Cortex of kidney (tissue), 1 donor: Measurements from ENCODE around the gene SHISAL1.
"Not testable (repeated sequence)": the region's sequence is repeated elsewhere in the genome, so short reads cannot be mapped to it uniquely, and the experiment has no call there.

Experiments used
- DNase-seq: peaks from one replicate; lab custom pipeline; 2025; lab: John Stamatoyannopoulos, UW

Gene SHISAL1

GRCh38 chr22:44234372-44234771 is 78.4 kb downstream of the SHISAL1 start:
- not testable (repeated sequence) for DNase-seq

- DNase-seq, result no peak
These were observed 81.5 kb downstream of the SHISAL1 start for GRCh38 chr22:44231233-44231632.

- DNase-seq, result no peak
These were observed 82.9 kb downstream of the SHISAL1 start for GRCh38 chr22:44229809-44230208.

GRCh38 chr22:44229331-44229730 is 83.4 kb downstream of the SHISAL1 start:
- no peak for DNase-seq

DNA sequence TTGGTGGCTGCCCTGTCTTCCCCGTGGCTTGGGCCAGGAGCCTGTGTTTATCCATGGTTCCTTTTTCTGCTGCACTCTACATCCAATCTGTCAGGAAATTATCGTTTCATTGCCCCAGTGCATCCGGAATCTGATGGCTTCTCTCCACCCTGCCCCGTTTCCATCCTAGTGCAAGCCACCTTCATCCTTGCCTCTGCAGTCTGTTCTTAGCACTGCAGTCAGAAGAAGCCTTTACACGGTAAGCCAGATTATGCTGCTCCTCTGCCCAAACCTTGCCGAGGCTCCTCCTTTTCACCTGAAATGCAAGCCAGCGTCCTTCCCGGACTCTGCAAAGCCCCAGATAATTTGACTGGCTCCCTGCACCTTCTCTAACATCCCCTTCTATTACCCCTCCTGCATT is 86.9 kb downstream of the SHISAL1 start:
- no peak for DNase-seq

DNA sequence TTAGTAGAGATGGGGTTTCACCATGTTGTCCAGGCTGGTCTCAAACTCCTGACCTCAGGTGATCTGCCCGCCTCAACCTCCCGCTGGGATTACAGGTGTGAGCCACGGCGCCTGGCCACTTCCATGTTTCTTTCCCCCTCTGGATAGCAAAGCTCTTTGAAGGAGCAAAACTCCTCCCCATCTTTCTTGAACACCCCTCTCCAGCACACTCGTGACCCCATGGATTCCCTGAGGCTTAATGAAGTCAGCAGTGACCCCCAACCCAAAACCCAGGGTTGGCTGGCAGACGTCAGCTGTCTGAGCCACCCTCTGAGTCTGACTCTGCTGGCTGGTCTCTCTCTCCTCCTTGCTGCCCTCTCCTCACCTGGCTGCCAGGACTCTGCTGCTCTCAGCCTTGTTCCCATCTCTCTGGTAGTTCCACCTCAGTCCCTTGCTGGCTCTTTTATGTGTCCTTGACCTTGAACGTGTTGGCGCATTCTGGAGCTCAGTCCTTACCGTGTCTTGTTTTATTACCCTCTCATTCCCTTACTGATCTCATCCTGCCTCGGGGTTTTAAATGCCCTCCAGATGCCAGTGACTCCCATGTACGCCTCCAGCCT is 87.6 kb downstream of the SHISAL1 start:
- no peak for DNase-seq

GRCh38 chr22:44224166-44224565 is 88.6 kb downstream of the SHISAL1 start:
- no peak for DNase-seq

- no peak for DNase-seq
These were observed 90.9 kb downstream of the SHISAL1 start for GRCh38 chr22:44221710-44222475.

GRCh38 chr22:44220727-44221680 is 91.7 kb downstream of the SHISAL1 start:
- no peak for DNase-seq

GRCh38 chr22:44219101-44219870 is 93.5 kb downstream of the SHISAL1 start:
- DNase-seq, result no peak

- DNase-seq, result no peak
These were observed 94.7 kb downstream of the SHISAL1 start for GRCh38 chr22:44218071-44218470.

DNA sequence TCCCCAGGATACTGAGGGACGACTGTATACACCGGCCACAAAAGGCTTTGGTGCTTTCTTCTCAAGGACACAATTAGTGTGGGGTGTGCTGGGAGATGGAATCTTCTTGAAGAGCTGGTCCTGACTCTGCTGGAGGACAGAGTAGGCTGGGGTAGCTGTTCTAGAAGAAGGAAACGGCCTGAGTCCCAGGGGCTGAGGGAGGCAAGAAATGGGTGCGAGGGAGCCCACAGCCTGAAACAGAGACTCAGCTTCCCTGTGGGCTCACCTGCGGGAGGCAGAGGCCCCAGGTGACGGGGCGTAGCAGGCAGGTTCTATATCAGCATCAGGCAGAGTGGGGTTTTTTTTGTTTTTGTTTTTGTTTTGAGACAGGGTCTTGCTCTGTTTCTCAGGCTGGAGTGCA is 95.4 kb downstream of the SHISAL1 start:
- DNase-seq, result no peak

DNA sequence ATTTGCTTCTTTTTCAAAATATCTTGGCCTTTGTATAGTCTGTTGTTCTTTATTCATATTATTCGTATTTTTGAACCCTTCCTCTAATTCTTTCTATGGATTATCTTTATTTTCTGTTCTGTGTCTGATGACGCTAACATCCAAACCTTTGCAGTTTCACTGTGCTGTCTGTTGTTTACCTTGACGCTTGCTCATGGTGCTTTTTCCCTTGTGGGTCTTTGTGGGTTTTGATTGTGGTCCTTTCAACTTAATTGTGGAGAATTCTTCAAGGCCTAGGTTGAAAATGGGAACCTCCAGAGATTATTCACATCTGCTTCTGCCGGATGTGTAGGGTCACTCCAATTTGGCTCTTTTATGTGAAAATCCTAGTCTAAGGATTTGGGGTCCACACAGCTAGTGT is 97.5 kb downstream of the SHISAL1 start:
- no peak for DNase-seq

GRCh38 chr22:44214764-44215163 is 98.0 kb downstream of the SHISAL1 start:
- DNase-seq, result no peak

GRCh38 chr22:44214187-44214586 is 98.6 kb downstream of the SHISAL1 start:
- no peak for DNase-seq

DNA sequence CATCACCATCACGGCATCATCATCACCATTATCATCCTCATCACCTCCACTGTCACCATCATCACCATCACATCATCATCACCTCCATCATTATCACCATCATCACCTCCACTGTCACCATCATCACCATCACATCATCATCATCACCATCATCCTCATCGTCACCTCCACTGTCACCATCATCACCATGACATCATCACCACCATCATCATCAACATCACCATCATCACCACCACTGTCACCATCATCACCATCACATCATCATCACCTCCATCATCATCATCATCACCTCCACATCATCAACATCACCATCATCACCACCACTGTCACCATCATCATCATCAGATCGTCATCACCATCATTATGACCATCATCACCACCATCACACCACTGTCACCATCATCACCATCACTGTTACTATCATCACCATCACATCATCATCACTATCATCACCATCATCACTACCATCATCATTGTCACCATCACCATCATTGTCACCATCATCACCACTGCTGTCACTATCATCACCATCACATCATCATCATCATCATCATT is 99.2 kb downstream of the SHISAL1 start:
- DNase-seq, result no peak

GRCh38 chr22:44212936-44213335 is 99.8 kb downstream of the SHISAL1 start:
- no peak for DNase-seq

GRCh38 chr22:44211946-44212930 is 100.5 kb downstream of the SHISAL1 start:
- no peak for DNase-seq

DNA sequence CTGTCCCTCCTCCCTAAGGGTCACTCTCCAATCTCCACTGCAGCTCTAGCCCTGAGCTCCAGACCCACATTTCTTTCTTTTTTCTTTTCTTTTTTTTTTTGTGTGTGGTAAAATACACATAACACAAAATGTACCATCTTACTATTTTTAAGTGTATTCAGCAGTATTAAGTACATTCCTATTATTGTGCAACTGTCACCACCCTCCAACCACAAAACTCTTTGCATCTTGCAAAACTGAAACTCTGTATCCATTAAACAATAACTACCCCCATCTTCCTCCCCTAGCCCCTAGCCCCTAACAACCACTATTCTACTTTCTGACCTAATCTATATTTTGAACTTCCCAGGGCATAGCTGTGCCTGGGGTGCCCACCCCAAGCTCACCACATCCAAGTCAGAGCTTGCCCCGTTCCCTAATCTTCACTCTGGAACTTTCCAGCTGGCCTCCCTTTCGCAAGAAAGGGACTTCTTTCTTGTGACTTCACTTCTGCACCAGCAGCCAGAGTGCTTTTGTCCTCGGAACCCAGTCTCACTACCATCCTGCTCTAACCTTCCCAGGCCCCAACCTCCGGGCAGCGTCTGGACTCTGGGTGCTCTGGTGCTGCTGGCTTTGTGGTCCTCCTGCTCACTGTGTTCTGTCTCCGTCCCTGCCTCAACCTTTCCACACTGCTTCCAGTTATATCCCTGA is 101.3 kb downstream of the SHISAL1 start:
- DNase-seq, result no peak

DNA sequence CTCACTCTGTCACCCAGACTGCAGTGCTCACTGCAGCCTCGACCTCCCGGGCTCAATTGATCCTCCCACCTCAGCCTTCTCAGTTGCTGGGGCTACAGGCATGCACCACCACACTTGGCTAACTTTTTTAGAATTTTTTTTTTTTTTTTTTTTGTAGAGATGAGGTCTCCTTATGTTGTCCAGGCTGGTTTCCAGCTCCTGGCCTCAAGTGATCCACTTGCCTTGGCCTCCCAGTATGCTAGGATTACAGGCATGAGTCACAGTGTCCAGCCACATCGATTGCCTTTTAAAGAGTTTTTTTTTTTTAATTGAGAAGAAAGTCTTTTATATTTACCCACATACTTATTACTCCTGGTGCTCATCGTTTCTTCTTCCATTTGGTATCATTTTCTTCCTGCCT is 102.0 kb downstream of the SHISAL1 start:
- no peak for DNase-seq
